HG03064 (cell line): Measurements from ENCODE around the gene CLSTN1.

Experiments used
- ATAC-seq: cut with Tn5 transposase; IDR thresholded peaks from one replicate; pipeline ENCODE4 v1.9.1; 2021; ENCODE audit warnings: low read depth; ENCODE audit not compliant: unreplicated experiment

The CLSTN1 gene

DNA sequence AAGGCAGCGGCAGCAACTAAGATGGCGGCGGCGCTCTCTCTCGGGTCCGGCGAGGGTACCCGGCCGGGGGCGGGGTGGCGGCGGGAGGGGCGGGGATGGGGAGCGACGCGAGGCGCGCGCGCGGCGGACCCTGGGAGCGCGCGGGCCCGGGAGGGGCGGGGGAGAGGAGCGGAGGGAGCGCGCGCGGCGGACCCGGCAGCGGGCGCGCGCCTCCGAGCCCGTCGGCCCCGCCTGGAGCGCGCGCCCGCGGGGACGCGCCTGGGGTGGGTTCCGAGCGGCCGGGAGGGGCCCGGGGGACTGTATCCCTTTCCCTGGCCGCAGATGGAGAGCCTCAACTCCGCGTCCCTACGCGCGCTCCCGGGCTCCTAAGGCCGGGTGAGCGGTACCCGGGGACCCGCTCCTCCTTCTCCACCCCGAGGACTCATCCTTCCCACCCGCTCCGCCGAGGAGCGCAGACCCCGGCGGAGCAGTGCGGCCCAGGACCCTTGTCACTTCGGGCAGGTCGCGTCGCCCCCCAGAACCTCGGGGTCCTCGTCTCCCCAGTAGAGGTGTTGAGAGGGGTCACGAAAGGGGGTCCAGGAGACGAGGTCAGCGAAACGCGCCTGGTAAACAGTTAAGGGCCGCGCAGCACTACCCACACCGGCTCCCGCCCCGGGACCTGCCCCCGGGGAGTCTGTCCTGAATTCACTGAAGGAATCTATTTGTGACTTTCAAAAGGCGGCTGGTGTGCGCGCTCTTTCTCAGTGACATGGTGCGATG lies at the start of gene CLSTN1:
TSS of gene CLSTN1 (minus strand) at position 23 of the 759 bp plus-strand sequence. CDS start 232 bp downstream, outside the sequence.
- ATAC-seq: peak; percentile 50

DNA sequence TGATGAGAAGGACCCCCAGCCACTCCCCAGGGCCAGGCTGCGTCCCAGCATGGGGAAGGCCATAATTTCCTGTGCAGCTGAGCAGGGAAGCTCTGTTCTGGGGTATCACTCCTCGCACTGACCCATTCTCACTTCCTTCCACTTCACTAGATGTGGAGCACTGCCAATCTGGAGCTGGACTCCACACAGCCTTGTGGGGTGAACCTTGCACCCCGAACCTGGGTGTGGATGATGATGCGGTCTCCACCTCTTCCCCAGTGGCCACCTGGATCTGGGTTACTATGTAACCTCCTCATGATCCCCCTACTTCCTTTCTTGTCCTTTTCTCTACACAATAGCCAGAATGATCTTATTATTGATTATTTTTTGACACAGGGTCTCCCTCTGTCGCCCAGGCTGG lies 49.6 kb upstream of the CLSTN1 start:
- no peak for ATAC-seq

DNA sequence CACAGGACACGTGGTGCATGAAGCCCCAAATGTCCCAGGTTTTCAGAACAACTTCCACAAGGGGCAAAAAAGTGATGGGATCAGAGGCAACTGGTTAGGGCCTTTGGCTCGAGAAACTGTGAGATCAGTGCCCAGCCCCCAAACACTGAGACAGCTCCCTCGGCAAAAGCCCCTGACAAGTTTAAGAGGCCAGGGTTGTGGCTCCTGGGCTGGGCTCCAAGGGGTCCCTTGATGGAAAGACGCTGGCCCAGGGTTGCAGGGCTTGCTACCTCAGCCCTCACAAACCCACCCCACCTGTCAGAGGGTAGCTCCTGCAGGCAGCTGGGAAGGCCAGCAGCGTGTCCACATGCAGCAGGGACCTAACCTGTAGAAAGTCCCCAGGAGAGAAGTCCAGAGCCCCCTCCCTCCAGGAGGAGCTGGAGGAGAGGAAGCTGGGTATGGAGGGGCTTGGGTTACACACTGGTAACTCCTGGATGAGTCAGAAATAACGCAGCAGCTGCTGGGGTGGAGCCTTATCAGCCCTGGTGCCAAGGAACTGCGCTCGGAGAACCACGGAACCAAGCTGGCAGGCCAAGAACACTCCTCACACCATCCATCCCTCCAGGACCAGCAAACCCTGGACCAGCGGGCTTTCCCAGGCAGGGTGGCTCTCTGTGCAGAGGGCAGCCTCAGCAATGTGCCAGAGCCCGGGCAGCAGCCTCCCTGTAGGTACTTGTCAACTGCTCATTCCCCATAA lies 48.8 kb upstream of the CLSTN1 start:
- ATAC-seq: no peak

DNA sequence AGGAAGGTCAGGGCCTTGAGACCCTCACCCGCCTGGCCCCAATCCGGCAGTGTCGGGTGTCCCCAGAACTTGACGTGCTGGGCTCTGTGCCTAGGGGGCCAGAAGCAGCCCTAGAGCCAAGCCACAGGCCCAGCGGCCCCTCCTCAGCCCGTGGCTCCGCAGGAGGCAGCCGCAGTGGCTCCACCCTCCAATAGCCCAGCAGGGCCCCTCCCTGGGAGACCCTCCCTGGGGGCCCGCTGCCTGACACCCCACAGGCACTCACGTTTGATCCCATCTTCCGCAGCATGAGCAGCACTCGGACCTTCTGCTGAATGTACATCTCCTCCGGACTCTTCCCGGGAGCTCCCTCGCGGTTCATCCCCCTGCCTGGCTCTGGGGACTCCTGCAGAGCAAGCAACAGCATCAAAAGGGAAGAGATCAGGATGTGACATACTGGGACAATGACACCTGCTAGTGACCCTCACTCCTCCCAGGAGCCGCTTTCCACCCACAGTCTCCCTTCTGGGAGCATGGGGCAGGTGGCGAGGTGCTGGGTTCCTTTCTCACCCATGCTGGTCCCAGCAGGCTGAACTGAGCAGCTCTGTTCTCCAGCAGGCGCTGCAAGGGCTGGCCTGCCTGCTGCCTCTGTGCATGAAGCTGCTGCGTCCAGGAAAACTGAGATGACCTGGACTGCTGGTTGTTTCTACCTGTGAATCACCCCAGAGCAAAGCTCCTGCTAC lies 48.1 kb upstream of the CLSTN1 start:
- no peak for ATAC-seq

DNA sequence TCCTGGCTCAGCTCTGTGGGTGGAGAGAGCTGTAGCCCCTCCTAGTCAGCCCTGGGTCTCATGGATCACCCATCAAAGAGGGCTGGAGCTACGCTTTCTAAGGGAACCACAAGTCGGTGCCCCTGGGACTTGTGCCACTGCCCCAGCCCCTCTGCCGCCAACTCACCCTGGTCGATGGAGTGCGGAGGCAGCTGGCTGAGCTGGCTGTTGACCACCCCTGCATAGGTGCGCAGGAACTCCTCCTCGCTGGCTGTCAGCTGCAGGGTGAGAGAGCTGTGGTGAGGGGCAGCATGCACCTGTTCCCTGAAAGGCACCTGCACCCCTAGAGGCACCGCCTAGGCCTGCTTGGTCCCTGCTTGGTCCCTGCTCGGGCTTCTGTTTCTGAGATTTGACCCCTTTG lies 47.3 kb upstream of the CLSTN1 start:
- no peak for ATAC-seq

DNA sequence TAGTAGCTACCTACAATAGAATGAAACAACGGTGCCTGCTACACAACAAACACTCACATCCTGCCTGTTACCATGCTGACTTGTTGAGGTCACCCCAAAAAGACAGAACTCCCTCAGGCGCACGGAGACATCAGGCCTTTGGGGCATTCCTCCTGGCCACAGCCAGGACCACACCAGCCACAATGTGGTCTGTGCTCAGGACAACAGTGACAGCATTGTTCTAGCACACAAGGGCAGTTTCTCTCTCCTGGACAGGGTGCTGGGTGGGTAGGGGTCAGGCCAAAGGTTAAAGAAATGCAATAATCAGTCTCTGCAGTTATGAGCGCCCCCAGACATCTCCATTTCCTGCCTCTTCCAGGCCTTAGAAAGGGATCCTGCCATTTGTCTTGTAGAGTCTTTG lies 46.8 kb upstream of the CLSTN1 start:
- ATAC-seq: no peak

DNA sequence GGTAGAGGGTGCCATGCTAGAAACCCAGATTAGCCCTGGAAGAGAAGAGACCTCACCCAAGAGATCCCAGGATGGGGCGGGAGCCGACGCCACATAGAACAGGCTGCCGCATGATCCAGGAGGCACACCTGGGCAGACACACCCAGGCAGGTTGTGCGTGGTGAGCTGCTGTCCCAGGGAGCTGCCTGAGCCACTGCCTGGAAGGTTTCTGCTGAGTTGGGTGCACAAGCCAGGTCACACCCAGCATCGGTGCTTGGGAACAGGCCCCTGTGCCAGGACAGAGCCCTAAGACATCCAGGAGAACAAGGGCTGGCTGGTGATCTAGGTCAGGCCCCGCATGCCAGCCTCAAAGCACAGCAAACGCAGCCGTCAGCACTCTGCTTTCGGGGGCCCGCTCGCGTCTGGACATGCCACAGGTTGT lies 46.1 kb upstream of the CLSTN1 start:
- no peak for ATAC-seq

DNA sequence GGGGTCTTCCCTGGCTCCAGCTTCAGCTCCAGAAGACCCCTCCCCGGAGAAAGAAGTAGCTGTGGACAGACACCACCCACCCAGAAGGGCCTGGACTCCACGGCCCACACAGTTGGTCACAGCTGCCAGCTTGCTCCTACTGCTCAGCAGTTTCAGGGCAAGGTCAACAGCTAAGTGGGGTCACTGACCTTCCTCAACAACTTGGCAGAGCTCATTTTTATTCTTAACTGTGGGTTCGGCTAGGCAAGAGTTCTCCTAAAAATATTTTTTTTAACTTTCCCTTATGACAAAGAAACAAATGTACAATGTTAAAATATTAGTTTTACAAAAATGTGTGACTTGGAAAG lies 44.5 kb upstream of the CLSTN1 start:
- ATAC-seq: no peak

DNA sequence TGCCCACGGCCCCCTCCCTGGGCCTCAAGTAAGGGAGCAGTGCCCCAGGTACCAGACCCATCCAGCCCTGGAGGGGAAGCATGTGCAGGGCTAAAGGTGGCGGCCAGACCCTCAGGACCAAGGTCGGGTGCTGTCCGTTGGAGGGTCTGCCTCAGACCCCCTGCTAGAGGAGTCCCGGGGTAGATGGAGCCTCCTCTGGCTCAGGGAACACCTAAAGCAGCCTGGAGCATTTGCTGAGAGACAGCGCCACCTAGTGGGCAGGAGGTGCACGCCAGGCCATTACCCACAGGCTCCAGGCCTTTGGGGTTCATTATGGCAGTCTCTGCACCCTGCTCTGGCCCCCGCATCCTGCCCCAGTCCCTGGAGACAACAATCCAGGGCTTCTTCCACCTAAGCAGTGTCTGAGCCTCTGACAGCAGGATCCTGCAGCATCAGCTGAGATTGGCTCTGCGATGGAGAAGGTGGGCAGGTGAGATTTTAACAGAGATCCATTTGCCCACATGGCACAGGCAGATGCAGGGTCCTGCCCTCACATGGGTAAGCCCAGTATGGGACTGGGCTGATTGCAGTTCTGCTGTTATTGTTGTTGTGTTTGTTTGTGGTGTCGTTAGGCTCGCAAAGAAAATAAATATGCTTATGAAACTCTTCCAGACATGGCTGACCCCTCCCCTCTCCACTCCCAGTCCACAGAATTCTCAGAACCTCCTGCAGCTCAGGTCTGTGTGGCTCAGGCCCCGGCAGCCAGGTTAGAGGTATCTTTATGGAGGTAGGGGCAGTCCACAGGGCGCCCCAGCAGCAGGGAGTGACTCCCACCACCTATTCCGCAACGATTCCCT lies 43.9 kb upstream of the CLSTN1 start:
- ATAC-seq: no peak

DNA sequence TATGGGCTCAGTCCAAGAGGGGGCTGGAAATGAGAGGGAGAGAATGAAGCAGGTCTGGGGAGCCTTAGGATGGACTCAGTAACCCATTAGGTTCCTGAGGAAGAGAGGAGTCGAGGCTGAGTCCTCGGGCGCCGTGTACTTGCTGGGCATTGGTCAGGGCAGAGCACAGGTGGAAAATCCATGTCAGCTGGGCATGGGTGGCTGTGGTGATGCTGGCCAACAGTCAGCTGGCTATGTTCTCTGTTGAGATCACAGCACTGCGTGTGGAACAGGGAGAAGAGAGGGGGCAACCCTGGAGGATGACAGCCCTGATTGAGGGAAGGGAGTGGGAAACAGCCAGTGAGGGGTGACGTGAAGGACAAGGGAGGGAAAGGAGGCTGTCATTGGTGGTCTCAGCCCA lies 43.1 kb upstream of the CLSTN1 start:
- no peak for ATAC-seq

DNA sequence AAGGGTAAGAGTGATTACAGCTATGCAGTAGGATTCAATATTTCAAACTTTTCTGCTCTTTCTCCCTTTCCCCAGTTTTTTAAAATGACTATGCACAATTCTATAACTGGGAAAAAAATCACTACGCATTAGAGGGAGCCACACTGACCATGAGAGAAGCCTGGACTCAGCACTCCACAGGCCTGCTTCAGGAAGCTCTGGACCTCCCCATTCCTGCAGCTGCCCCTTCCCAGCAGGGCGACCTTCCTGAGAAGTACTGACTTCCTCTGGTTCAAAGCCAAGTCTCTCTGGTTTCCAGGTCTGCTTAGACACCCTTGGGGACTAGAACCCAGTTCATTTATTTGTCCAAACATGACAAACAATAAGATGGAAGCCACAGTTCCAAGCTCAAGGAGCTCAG lies 42.0 kb upstream of the CLSTN1 start:
- no peak for ATAC-seq

DNA sequence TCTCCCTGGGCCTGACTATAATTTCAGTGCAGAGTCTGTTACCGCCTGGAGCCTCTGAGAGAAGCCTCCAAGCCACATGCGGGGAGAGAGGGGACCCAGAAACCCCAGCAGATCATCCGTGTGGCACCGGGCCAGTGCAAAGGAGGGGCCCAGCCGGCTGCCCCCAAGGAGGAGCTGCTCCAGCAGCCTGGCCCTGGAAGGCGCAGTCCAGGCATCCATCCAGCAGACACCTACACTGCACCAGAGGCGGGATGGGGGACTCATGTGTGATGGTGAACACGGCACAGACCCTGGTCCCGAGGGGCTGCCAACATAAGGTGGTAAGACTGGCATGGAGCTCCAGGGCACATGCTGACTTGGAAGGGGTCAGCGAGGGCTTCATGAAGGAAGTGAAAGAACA lies 39.6 kb upstream of the CLSTN1 start:
- ATAC-seq: no peak

DNA sequence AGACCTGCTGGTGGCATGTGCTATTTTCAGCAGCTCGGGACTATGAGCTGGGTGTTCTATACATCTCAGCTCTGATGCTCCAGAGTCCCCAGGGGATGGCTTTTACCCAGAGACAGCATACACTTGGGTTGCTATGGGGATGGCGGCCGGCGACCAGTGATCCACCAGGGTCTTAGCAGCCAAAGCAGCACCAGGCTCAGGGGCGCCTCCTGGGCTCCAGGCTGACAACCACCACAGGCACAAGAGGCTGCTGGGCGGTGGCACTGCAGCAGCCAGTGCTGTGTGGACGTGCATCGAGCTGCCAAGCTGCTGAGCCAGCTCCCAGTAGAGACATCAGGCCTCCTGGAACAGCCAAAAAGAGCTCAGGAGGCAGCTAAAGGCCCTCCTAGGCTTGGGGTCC lies 37.6 kb upstream of the CLSTN1 start:
- no peak for ATAC-seq

DNA sequence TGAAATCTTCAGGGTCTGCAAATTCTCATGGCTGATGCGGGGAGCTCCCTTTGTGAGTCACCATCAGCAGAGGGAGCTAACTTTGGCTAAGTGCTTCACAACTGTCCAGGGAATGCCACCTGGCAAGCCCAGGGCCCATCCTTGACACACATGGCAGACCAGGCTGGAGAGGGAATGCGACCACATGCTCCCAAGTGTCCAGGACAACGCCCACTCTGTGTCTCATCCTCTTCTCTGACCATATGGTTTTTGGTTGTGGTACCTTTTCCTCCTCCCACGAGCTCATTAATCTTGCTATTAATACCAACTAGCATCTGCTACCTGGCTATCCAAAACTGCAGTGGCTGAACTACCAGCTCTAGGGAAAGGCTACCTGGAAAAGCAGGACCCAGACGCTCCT lies 37.1 kb upstream of the CLSTN1 start:
- ATAC-seq: no peak

DNA sequence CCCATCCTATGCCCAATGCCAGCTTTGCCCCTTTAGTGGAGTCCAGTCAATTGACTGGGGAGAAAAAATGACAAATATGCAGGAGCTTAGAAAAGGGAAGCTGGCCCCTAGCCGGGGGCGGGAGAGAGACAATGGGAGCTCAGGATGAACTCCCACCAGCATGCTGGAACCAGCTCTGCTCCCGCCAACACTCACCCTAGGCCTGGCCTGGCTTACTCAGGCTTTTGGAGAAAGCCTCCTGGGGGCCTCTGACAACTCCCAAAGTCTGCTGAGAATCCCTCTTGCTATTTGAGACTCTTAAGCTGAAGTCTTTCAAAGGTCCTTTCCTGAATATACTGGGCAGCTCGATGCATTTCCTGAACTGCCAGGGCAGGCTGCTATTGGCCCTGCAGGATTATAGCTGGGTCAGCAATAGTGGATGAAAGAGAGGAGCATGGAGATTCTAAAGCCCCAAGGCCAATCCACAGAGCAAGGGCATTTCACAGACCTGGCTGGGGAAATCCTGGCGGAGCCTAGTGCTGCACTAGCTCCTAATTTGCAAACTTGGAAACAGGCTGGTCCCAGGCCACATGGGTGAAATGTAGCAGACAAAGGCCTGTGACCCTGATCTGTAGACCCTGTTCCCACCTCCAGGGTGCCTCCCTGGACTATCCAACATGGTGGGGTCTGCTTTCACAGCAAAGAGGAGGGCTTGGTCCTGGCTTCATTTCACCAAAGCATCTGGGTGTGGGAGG lies 35.7 kb upstream of the CLSTN1 start:
- ATAC-seq: no peak

DNA sequence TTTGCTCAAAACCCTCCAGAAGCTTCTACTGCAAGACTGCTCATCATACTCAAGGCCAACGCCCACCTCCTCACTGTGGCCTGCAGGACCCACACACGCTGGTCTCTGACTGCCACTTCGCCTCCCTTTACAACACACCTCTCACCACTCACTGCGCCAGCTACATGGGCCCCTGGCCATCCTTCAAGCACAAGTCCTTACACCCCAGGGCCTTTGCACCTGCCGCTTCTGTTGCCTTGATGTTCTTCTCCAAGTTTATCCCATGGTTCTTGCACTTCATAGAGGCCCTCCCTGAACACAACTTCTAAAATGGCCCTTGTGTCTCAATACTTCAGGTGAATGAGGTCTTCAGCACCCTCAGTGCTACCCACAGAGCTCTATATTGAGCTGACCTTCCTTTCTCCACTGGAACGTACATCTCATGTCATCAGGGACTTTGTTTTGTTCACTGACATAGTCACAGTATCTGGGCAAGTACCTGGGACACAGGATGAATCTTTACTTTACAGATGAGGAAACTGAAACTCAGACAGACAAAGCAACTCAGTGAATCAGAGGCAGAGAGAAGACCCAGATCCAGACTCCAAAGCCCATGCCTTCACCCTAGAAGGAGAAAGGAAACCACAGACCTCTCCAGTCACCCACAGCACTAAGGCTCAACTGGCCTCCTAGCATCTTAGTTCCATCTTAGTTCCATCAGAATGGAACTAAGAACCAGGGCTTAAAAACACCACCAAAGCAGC lies 34.7 kb upstream of the CLSTN1 start:
- ATAC-seq: no peak

DNA sequence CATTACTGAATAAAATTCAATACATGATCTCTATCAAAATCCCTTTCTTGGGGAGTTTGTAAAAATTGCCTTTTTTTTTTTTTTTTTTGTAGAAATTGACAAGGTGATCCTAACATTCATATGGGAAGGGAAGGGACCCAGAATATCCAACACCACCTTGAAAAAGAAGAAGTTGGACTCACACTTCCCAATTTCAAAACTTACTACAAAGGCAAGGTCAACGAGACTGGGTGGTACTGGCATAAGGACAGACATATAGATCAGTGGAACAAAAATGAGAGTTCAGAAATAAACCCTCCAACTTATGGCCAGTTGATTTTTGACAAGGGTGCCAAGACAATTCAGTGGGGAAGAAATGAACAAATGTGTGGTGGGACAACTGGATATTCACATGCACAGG lies 31.4 kb upstream of the CLSTN1 start:
- ATAC-seq: no peak

DNA sequence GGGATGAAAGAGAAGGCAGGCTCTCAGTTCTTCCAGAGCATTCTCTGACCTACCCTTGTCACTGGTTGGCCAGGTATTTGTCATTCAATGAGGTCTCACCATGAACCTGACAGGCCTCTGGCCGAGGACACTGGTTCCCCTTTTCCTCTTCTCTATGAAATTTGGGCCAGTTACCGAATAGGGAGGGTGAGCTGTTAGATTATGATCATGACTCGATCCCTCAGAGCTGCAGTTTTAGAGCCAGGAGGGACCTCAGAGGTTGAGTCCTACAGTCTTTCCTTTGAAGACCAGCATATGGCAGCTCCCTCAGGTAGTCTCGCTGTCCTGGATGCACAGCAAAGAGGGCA lies 29.5 kb upstream of the CLSTN1 start:
- no peak for ATAC-seq

DNA sequence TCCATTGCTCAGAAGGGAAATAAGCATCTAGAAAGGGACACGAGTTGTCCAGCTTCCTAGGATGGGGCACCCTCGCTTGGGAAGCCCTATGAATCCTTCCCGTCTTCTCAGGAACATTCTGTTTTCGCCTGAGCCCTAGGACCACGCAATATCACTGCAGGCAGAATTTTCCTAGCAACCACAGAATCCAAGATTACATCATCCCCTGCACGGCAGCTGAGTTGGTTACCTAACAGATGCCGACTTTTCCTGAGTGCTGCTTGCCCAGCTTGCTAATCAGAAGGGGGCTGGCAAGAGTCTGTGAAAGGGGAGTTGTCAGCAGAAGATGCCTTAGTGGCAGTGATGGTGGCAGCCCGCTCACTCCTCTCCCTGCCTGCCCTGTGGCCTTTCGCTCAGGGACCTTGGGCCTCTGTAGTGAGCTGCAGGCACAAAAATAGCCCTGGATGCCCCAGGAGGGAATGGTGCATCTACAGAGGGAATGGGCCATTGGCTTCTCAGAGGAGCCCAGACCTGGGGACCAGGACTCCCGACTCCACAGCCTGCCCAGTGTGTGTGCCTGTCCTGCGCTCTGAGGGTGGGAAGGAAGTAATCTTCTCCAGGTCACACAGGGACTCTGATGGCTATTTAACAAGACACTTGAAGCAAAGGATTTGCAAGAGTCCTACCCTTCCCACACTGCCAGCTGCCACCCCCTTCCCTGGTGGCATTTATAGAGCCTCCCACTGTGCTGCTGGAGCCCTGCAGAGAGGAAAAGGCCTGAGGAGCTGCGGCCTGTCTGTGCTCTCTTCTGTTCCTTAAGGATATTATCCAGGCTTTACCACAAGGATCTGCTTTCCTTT lies 28.9 kb upstream of the CLSTN1 start:
- ATAC-seq: no peak
